Measurements from ENCODE around the gene SAMD9L.

SAMD9L gene

DNA sequence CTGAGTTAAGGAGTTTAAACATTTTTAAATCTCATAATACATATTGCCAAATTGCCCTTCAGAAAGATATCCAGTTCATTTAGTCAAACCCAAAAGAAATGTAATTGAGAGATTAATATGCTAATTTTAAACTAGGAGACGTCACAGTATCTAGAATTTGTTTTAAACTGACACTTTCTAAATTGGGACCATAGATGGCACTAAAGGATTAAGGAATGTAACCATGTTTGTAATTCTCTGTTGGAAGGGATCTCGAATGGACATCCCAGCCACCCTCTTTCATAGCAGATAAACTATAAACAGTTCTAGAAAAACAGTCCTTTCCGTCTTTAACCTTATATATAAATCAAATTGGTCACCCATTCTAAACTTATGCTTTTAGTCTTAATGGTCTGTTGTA, 30.0 kb upstream of the SAMD9L start:
- TF ChIP-seq, protein P1, sequence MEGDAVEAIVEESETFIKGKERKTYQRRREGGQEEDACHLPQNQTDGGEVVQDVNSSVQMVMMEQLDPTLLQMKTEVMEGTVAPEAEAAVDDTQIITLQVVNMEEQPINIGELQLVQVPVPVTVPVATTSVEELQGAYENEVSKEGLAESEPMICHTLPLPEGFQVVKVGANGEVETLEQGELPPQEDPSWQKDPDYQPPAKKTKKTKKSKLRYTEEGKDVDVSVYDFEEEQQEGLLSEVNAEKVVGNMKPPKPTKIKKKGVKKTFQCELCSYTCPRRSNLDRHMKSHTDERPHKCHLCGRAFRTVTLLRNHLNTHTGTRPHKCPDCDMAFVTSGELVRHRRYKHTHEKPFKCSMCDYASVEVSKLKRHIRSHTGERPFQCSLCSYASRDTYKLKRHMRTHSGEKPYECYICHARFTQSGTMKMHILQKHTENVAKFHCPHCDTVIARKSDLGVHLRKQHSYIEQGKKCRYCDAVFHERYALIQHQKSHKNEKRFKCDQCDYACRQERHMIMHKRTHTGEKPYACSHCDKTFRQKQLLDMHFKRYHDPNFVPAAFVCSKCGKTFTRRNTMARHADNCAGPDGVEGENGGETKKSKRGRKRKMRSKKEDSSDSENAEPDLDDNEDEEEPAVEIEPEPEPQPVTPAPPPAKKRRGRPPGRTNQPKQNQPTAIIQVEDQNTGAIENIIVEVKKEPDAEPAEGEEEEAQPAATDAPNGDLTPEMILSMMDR (IDR thresholded peaks at IDR 0.05; ENCODE audit: low read depth, low read length): no peak
- DNase-seq (ENCODE audit: low read depth in 2 of 2): peak; percentile 27 to 43
- no peak overlapping the region for H3K4me3 ChIP-seq (replicated peaks in 1 of 2; ENCODE audit: low read depth in 2 of 2, low read length in 2 of 2)

DNA sequence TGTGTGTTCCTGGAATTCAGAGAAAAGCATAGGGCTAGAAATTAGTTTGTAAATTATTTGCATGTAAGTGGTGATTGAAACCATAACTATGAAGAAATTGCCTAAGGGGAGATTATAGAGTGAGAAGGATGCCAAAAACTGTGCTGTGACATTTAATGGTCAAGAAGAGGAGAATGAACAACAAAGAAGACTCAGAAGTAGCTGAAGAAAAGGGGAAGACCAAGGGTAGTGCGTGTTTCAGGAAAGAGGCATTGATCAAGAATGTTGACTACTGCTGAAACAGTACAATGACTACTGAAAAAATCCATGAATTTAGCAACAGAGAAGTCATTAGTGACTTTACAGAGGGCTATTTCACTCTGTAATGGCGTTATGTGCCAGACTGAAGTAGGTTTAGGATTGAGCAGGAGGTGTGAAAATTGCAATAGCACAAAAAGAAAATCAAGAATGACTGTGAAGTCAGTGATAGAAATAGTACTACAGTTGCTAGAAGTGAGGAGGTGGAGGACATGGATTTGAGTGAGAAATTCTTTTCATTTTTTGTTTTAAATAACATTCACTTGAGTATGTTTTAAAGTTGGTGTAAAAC, 28.9 kb upstream of the SAMD9L start:
- DNase-seq (ENCODE audit: low read depth in 2 of 2): no peak
- TF ChIP-seq, protein P1 (IDR thresholded peaks at IDR 0.05; ENCODE audit: low read depth, low read length): no peak
- H3K4me3 ChIP-seq (replicated peaks in 1 of 2; ENCODE audit: low read depth in 2 of 2, low read length in 2 of 2): no peak overlapping the region

DNA sequence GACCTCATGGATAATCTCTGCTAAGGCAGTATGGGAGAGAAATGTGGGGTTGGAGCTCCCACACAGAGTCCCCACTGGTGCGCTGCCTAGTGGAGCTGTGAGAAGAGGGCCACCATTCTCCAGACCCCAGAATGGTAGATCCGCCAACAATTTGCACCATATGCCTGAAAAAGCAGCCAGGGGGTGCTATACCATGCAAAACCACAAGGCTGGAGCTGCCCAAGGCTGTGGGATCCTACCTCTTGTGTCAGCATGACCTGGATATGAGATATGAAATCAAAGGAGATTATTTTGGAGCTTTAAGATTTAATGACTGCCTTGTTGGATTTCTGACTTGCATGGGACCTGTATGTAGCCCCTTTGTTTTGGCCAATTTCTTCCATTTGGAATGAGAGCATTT, 27.0 kb upstream of the SAMD9L start:
- TF ChIP-seq, protein P1 (IDR thresholded peaks at IDR 0.05; ENCODE audit: low read depth, low read length): peak; percentile 9
- no peak overlapping the region for H3K4me3 ChIP-seq (replicated peaks in 1 of 2; ENCODE audit: low read depth in 2 of 2, low read length in 2 of 2)
- DNase-seq (ENCODE audit: low read depth in 2 of 2): no peak

DNA sequence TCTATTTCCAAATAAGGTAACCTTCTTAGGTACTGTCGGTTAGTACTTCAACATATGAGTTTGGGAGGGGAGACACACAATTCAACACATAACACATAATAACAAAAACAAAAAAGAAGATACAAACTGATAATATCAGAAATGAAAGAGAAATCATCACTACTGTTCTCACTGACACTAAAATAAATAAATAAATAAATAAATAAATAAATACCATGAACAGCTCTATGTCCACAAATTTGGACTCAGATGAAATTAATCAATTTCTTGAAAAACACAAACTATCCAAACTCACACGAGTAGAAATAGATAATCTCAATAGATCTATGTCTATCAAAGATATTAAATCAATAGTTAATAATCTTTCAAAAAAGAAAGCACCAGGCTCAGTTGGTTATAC, 24.5 kb upstream of the SAMD9L start:
- TF ChIP-seq, protein P1 (IDR thresholded peaks at IDR 0.05; ENCODE audit: low read depth, low read length): no peak
- DNase-seq (ENCODE audit: low read depth in 2 of 2): no peak
- H3K4me3 ChIP-seq (replicated peaks in 1 of 2; ENCODE audit: low read depth in 2 of 2, low read length in 2 of 2): no peak overlapping the region

DNA sequence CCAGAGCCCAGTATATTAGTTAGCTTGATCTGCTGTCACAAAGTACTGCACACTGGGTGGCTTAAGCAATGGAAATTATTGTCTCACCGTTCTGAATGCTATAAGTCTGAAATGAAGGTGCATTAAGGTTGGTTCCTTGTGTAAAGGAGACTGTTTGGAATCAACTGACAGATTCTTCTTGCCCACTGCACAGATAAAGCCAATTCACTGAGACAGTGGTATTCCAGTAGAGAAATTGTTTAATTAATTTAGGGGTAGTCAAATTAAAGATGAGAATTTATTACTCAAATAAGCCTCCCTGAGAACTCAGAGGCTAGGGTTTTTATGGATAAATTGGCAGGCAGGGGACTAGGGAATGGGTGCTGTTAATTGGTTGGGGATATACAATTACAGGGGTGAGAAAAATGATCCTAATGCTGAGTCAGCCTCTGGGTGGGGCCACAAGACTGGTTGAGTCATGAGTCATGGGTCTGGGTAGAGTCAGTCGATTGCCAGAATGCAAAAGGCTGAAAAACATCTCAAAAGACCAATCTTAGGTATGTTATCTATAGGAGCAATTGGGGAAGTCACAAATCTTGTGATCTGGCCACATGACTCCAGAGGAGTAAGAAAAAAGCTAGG, 23.5 kb upstream of the SAMD9L start:
- TF ChIP-seq, protein P1 (IDR thresholded peaks at IDR 0.05; ENCODE audit: low read depth, low read length): no peak
- DNase-seq (ENCODE audit: low read depth in 2 of 2): peak in 1 of 2 donors; percentile 52

DNA sequence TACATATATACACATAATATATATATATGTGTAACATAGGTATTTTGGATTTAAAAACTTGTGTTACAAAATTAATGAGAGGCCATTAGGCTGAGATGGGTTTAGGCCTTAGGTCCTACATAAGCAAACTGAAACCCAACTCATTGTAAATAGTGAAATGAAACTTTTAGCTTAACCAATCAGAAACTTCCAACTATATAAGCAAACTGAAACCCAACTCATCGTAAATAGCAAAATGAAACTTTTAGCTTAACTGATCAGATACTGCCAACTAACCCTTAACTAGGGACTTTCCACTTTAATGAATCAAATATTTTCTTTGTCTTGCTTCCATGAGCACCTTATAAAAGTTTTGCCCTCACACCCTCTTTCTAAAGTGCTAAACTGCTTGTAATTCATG, 17.3 kb upstream of the SAMD9L start:
- DNase-seq (ENCODE audit: low read depth in 2 of 2): no peak

More for the DNA sequence above, 23.5 kb upstream of the SAMD9L start:
- H3K4me3 ChIP-seq (replicated peaks in 1 of 2; ENCODE audit: low read depth in 2 of 2, low read length in 2 of 2): no peak overlapping the region

More for the DNA sequence above, 17.3 kb upstream of the SAMD9L start:
- TF ChIP-seq, protein P1 (IDR thresholded peaks at IDR 0.05; ENCODE audit: low read depth, low read length): no peak
- H3K4me3 ChIP-seq (replicated peaks in 1 of 2; ENCODE audit: low read depth in 2 of 2, low read length in 2 of 2): no peak overlapping the region

Measured in cardiac fibroblast (primary cell).